HepG2 (cell line): ENCODE data around the gene ZP2. TPM values are rescaled to one million over a fixed set of nuclear protein-coding genes. Genes with fewer than 3 reads are reported as not detected.

Source experiments
- CBFB ChIP-seq: sonication (generic); formaldehyde crosslinking; IDR thresholded peaks from 2 replicates; pipeline ENCODE4 v1.4.0; 2020; ENCODE audit warnings: missing genetic modification reagents
- CHD2 ChIP-seq: IDR thresholded peaks from 2 replicates; pipeline ENCODE4 v1.6.1; 2011; ENCODE audit warnings: low read depth, low read length, improper control_type of control experiment
- CREBL2 ChIP-seq: sonication (generic); formaldehyde crosslinking; IDR thresholded peaks from 2 replicates; pipeline ENCODE4 v1.8.1; 2023; ENCODE audit warnings: missing genetic modification reagents, mild to moderate bottlenecking, borderline replicate concordance
- DPF2 ChIP-seq: sonication (generic); formaldehyde crosslinking; IDR thresholded peaks from 2 replicates; pipeline ENCODE4 v1.4.0; 2020; ENCODE audit warnings: mild to moderate bottlenecking, low read depth, missing genetic modification reagents, borderline replicate concordance
- EHMT2 ChIP-seq: fragments of 200-600 bp; sonication (generic); IDR thresholded peaks from 2 replicates; pipeline ENCODE4 v1.7.0; 2017; ENCODE audit warnings: antibody characterized with exemption, low read depth, low read length, borderline replicate concordance
- HDAC1 ChIP-seq: sonication (generic); formaldehyde crosslinking; IDR thresholded peaks from 2 replicates; pipeline ENCODE4 v1.5.1; 2020; ENCODE audit warnings: mild to moderate bottlenecking, missing genetic modification reagents
- JARID2 ChIP-seq: sonication (generic); formaldehyde crosslinking; IDR thresholded peaks from 2 replicates; pipeline ENCODE4 v1.8.1; 2023; ENCODE audit warnings: missing genetic modification reagents, inconsistent platforms; ENCODE audit not compliant: insufficient replicate concordance
- KDM5B ChIP-seq: sonication (generic); formaldehyde crosslinking; IDR thresholded peaks from 2 replicates; pipeline ENCODE4 v1.4.0; 2020; ENCODE audit warnings: missing genetic modification reagents, mild to moderate bottlenecking, borderline replicate concordance
- KMT2A ChIP-seq: sonication (generic); formaldehyde crosslinking; IDR thresholded peaks from 2 replicates; pipeline ENCODE4 v1.4.0; 2020; ENCODE audit warnings: missing genetic modification reagents
- NR1H2 ChIP-seq: sonication (generic); formaldehyde crosslinking; IDR thresholded peaks from 2 replicates; pipeline ENCODE4 v1.8.1; 2022; ENCODE audit warnings: low read depth, missing genetic modification reagents, borderline replicate concordance
- NR2F6 ChIP-seq, 2 experiments: IDR thresholded peaks; 2 replicates each; pipeline ENCODE4 v1.6.1; 2016; ENCODE audit warnings: antibody characterized with exemption in 1 of 2, mild to moderate bottlenecking in 1 of 2
- RBM22 ChIP-seq: fragments of 200-400 bp; formaldehyde crosslinking; optimal IDR thresholded peaks from 2 replicates; pipeline ENCODE3; 2017; ENCODE audit warnings: mild to moderate bottlenecking, low read length, moderate library complexity
- SRF ChIP-seq: IDR thresholded peaks from 2 replicates; pipeline ENCODE4 v1.6.1; 2011; ENCODE audit warnings: mild to moderate bottlenecking, low read depth, low read length, moderate library complexity
- ZFAT ChIP-seq: sonication (generic); formaldehyde crosslinking; conservative IDR thresholded peaks from 2 replicates; pipeline ENCODE4 v1.8.1; 2023; ENCODE audit warnings: missing genetic modification reagents, inconsistent platforms
- ZMYM3 ChIP-seq: sonication (generic); formaldehyde crosslinking; IDR thresholded peaks from 2 replicates; pipeline ENCODE4 v1.5.1; 2020; ENCODE audit warnings: mild to moderate bottlenecking, missing genetic modification reagents
- ZNF101 ChIP-seq: sonication (generic); formaldehyde crosslinking; IDR thresholded peaks from 2 replicates; pipeline ENCODE4 v1.4.0; 2020; ENCODE audit warnings: mild to moderate bottlenecking, low read depth, missing genetic modification reagents, borderline replicate concordance
- ZNF232 ChIP-seq: sonication (generic); formaldehyde crosslinking; IDR thresholded peaks from 2 replicates; pipeline ENCODE4 v1.4.0; 2020; ENCODE audit warnings: missing genetic modification reagents, borderline replicate concordance
- ZNF792 ChIP-seq: IDR thresholded peaks from 2 replicates; pipeline ENCODE4 v1.6.1; 2016
- ZNF841 ChIP-seq: sonication (generic); formaldehyde crosslinking; IDR thresholded peaks from 2 replicates; pipeline ENCODE4 v1.8.1; 2023; ENCODE audit warnings: missing genetic modification reagents, borderline replicate concordance
- polyA plus RNA-seq, 8 experiments: library from polyadenylated mRNA; depleted of rRNA in 3 of 8; stranded (reverse) in 7 of 8; unstranded in 1 of 8; fragments of >200 nt; fragmentation: Illumina TruSeq in 4 of 8; extraction: Trizol in 4 of 8; gene quantifications; 2 replicates each; pipeline versions ENCODE4 v1.2.1 to v1.2.3, GENCODE V29; 2011 to 2016; ENCODE audit warnings: low read depth in 4 of 8, missing spikeins in 1 of 8, mixed read lengths in 1 of 8; ENCODE audit not compliant: insufficient read depth in 1 of 8
- total RNA-seq, 5 experiments: library from RNA; depleted of rRNA; stranded (reverse); fragments of >200 nt; fragmentation: Illumina TruSeq; extraction: Trizol; gene quantifications; 2 replicates each; pipeline ENCODE4 v1.2.3, GENCODE V29; 2016; ENCODE audit warnings: low read depth in 1 of 5
- TF ChIP-seq, protein P1 (sequence below): IDR thresholded peaks from 2 replicates; pipeline ENCODE4 v1.4.0; 2020; ENCODE audit warnings: mild to moderate bottlenecking, missing genetic modification reagents
- TF ChIP-seq, protein P2 (sequence below): sonication (generic); formaldehyde crosslinking; IDR thresholded peaks from 2 replicates; pipeline ENCODE4 v1.4.0; 2020; ENCODE audit warnings: mild to moderate bottlenecking, low read depth, missing genetic modification reagents
- TF ChIP-seq, protein P3 (sequence below): sonication (generic); formaldehyde crosslinking; IDR thresholded peaks from 2 replicates; pipeline ENCODE4 v1.5.0; 2020; ENCODE audit warnings: missing genetic modification reagents, mild to moderate bottlenecking, borderline replicate concordance

The ZP2 gene
- total and polyA plus RNA-seq, 2 of the 13 experiments (the other 11 are each of a cell fraction or from before 2014, with no cell fraction given), result not detected

DNA sequence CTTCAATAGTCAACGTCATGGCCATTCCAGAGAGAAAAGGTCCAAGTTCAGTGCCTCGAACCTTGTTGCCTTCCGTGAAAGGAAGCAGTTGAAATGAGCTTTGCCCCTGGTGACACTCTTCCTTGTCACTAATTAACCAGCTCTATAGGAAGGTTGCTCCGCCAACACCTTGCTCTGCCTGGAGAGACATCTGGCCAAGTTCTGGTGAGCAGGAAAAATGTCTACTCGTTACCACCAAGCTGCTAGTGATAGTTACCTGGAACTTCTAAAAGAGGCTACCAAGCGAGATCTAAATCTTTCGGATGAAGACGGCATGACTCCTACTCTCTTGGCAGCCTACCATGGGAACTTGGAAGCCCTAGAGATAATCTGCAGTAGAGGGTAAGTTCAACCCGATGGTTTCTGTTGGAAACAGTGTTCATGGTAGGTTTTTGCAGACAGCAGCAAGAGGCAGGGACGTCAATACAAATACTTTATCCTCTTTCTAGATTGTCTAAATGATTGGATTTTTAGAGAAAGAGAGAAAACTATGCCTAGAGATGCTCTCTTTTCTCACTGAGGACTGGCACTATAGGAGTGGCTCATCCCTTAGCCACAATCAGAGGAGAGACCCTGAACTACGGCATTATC lies 22.3 kb upstream of the ZP2 start, which contains the start of gene ANKS4B (continued):
- peak; percentile 79; the same call in 1 of the 2 replicates for TF ChIP-seq SRF
- TF ChIP-seq ZFAT, result no peak
- TF ChIP-seq, protein P1, sequence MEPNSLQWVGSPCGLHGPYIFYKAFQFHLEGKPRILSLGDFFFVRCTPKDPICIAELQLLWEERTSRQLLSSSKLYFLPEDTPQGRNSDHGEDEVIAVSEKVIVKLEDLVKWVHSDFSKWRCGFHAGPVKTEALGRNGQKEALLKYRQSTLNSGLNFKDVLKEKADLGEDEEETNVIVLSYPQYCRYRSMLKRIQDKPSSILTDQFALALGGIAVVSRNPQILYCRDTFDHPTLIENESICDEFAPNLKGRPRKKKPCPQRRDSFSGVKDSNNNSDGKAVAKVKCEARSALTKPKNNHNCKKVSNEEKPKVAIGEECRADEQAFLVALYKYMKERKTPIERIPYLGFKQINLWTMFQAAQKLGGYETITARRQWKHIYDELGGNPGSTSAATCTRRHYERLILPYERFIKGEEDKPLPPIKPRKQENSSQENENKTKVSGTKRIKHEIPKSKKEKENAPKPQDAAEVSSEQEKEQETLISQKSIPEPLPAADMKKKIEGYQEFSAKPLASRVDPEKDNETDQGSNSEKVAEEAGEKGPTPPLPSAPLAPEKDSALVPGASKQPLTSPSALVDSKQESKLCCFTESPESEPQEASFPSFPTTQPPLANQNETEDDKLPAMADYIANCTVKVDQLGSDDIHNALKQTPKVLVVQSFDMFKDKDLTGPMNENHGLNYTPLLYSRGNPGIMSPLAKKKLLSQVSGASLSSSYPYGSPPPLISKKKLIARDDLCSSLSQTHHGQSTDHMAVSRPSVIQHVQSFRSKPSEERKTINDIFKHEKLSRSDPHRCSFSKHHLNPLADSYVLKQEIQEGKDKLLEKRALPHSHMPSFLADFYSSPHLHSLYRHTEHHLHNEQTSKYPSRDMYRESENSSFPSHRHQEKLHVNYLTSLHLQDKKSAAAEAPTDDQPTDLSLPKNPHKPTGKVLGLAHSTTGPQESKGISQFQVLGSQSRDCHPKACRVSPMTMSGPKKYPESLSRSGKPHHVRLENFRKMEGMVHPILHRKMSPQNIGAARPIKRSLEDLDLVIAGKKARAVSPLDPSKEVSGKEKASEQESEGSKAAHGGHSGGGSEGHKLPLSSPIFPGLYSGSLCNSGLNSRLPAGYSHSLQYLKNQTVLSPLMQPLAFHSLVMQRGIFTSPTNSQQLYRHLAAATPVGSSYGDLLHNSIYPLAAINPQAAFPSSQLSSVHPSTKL, result peak; percentile 99
- no peak for TF ChIP-seq RBM22
- TF ChIP-seq, protein P2, sequence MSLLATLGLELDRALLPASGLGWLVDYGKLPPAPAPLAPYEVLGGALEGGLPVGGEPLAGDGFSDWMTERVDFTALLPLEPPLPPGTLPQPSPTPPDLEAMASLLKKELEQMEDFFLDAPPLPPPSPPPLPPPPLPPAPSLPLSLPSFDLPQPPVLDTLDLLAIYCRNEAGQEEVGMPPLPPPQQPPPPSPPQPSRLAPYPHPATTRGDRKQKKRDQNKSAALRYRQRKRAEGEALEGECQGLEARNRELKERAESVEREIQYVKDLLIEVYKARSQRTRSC, result no peak
- TF ChIP-seq ZMYM3, result peak; percentile 79; the same call in 1 of the 2 replicates
- peak; percentile 78; the same call in 1 of the 2 replicates for TF ChIP-seq DPF2 (CRISPR knock-in tag)
- peak; percentile 87 for TF ChIP-seq JARID2 (CRISPR knock-in tag)
- TF ChIP-seq, protein P3, sequence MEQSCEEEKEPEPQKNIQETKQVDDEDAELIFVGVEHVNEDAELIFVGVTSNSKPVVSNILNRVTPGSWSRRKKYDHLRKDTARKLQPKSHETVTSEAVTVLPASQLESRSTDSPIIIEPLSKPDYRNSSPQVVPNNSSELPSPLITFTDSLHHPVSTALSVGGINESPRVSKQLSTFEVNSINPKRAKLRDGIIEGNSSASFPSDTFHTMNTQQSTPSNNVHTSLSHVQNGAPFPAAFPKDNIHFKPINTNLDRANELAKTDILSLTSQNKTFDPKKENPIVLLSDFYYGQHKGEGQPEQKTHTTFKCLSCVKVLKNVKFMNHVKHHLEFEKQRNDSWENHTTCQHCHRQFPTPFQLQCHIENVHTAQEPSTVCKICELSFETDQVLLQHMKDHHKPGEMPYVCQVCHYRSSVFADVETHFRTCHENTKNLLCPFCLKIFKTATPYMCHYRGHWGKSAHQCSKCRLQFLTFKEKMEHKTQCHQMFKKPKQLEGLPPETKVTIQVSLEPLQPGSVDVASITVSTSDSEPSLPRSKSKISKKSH (CRISPR knock-in tag), result no peak
- TF ChIP-seq NR2F6 (IDR thresholded peaks at IDR 0.05), result peak; percentile 67
- TF ChIP-seq NR2F6 (CRISPR knock-in tag; IDR thresholded peaks at IDR 0.05), result peak; percentile 91
- no peak; the same call in 1 of the 2 replicates for TF ChIP-seq EHMT2
- peak; percentile 21; the same call in 1 of the 2 replicates for TF ChIP-seq CBFB
- TF ChIP-seq ZNF792 (CRISPR knock-in tag), result peak; percentile 92
- no peak for TF ChIP-seq ZNF101 (CRISPR knock-in tag)
- peak; percentile 89 for TF ChIP-seq KMT2A (CRISPR knock-in tag)
- no peak for TF ChIP-seq ZNF841 (CRISPR knock-in tag)
- TF ChIP-seq CHD2, result no peak
- TF ChIP-seq KDM5B (CRISPR knock-in tag), result no peak
- peak; percentile 94; the same call in 1 of the 2 replicates for TF ChIP-seq ZNF232
- TF ChIP-seq CREBL2 (CRISPR knock-in tag), result no peak
- no peak for TF ChIP-seq NR1H2
- TF ChIP-seq HDAC1 (CRISPR knock-in tag), result peak; percentile 96
